Measurements from ENCODE around the gene SP7. TPM values are rescaled to one million over a fixed set of nuclear protein-coding genes. Genes with fewer than 3 reads are reported as not detected.

The SP7 gene
- total and polyA plus RNA-seq, 9 of the 15 experiments (the other 6 are each of a cell fraction or from before 2014, with no cell fraction given), result 0.04 TPM; not detected in 8

DNA sequence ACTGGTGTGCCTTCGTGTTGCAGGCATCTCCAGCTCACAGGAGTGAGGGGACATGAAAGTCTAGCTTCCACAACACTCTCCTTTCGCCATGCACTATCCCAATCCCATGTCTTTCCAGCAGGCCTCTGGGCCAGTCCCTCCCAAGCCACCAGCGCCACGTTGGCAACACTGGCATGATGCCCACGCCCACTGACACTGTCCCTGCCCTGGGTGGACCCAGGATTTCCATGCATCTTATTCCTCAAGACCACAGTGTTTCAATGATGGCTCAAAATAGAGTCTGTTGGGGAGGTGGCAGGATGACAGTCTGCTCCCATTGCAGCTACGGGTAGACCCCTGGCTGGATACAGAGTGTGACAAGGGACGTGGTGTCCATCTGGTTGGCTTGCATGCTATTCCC is 2.3 kb downstream of the SP7 start:
- no peak overlapping the region for H3K4me3 ChIP-seq
- ATAC-seq (no peak), DNase-seq (ENCODE audit: extremely low read depth in 1 of 4, low spot score in 3 of 4) (no peak), FAIRE-seq (no peak)
- no peaks in the 10 kb centered on the region for H3K79me2 ChIP-seq (ENCODE audit: control insufficient read depth, insufficient read depth, low read length)
- H4K20me1 ChIP-seq (replicated peaks; ENCODE audit: control insufficient read depth, insufficient read depth, low read length), result no peaks in the 10 kb centered on the region
- in situ Hi-C loops (cut with MboI), result no loop called here
- ChIA-PET CTCF (ENCODE audit: low intra/inter-chr PET ratio) (no interaction called here), POLR2A (interaction anchor here (1.1 to 2.0 kb wide), 3 partner anchors 10 to 167 kb away, joined by 5 to 12 read pairs (median 5); partner anchors contain the start of gene TARBP2)
- no TSS peak for BruUV-seq (replicated peaks)
- TF ChIP-seq SRSF1 (IDR thresholded peaks at IDR 0.05; ENCODE audit: low read depth, low read length), result no peak
- TF ChIP-seq NR4A1 (CRISPR knock-in tag; IDR thresholded peaks at IDR 0.05), result no peak
- no peak for TF ChIP-seq NR4A1 (tag; IDR thresholded peaks at IDR 0.05)
- TF ChIP-seq, protein P1, sequence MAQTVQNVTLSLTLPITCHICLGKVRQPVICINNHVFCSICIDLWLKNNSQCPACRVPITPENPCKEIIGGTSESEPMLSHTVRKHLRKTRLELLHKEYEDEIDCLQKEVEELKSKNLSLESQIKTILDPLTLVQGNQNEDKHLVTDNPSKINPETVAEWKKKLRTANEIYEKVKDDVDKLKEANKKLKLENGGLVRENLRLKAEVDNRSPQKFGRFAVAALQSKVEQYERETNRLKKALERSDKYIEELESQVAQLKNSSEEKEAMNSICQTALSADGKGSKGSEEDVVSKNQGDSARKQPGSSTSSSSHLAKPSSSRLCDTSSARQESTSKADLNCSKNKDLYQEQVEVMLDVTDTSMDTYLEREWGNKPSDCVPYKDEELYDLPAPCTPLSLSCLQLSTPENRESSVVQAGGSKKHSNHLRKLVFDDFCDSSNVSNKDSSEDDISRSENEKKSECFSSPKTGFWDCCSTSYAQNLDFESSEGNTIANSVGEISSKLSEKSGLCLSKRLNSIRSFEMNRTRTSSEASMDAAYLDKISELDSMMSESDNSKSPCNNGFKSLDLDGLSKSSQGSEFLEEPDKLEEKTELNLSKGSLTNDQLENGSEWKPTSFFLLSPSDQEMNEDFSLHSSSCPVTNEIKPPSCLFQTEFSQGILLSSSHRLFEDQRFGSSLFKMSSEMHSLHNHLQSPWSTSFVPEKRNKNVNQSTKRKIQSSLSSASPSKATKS (CRISPR knock-in tag; IDR thresholded peaks at IDR 0.05), result no peak
- no peak for TF ChIP-seq ZNF551 (CRISPR knock-in tag; IDR thresholded peaks at IDR 0.05)
- TF ChIP-seq ATF7 (IDR thresholded peaks at IDR 0.05), result no peak
- no peak for TF ChIP-seq ZNF561 (CRISPR knock-in tag; conservative IDR thresholded peaks at IDR 0.05)
- no peak for TF ChIP-seq RBFOX2 (IDR thresholded peaks at IDR 0.05; ENCODE audit: low read depth, low read length)
- TF ChIP-seq RBM39 (optimal IDR thresholded peaks at IDR 0.05; ENCODE audit: low read depth, low read length), result no peak
- TF ChIP-seq SETDB1 (IDR thresholded peaks at IDR 0.05; ENCODE audit: low read length), result no peak
- TF ChIP-seq CREB1 (IDR thresholded peaks at IDR 0.05), result no peak
- TF ChIP-seq CREB1 (CRISPR knock-in tag; IDR thresholded peaks at IDR 0.05), result no peak
- no peak for TF ChIP-seq ZFPM2 (CRISPR knock-in tag; IDR thresholded peaks at IDR 0.05)
- TF ChIP-seq CCAR2 (IDR thresholded peaks at IDR 0.05; ENCODE audit: low read depth, low read length), result no peak
- TF ChIP-seq CXXC5 (CRISPR knock-in tag; IDR thresholded peaks at IDR 0.05), result no peak
- TF ChIP-seq ZNF12 (CRISPR knock-in tag; IDR thresholded peaks at IDR 0.05), result no peak
- TF ChIP-seq ZNF75A (CRISPR knock-in tag; IDR thresholded peaks at IDR 0.05), result no peak
- no peak for TF ChIP-seq JUNB (CRISPR knock-in tag; conservative IDR thresholded peaks at IDR 0.05)
- no peak for TF ChIP-seq PHB (CRISPR knock-in tag; IDR thresholded peaks at IDR 0.05)
- H3K9ac ChIP-seq (ENCODE audit: insufficient read depth in 1 of 2, low read depth in 2 of 2, low read length in 2 of 2), result peak overlapping the region in 1 of 2 experiments; percentile 72; a peak in 1 of 4 replicates
- H3K4me2 ChIP-seq (ENCODE audit: insufficient read depth, low read length), result no peak overlapping the region
- intact Hi-C loops (cut with micrococcal nuclease), result no loop called here
- WGBS (ENCODE audit: insufficient coverage, low coverage, missing lambda C conversion rate), result 38% methylated on average over 7 of the region's 7 CpGs
- no peaks in the 10 kb centered on the region for H3K9me1 ChIP-seq (ENCODE audit: control insufficient read depth, insufficient read depth, low read length)
- no peaks in the 10 kb centered on the region for H3K27me3 ChIP-seq (ENCODE audit: control insufficient read depth in 2 of 2, insufficient read depth in 2 of 2, low read length in 2 of 2)
- H3K4me1 ChIP-seq (replicated peaks in 1 of 2; ENCODE audit: control insufficient read depth in 2 of 2, insufficient read depth in 2 of 2, low read length in 2 of 2), result peaks cover 15 to 29% of the 10 kb centered on the region in 2 experiments
- H3K27ac ChIP-seq (ENCODE audit: extremely low read depth, low read depth, low read length), result no peak overlapping the region
- no peaks in the 10 kb centered on the region for H3K36me3 ChIP-seq (ENCODE audit: control insufficient read depth, insufficient read depth, low read length)
- no peak overlapping the region for H2AFZ ChIP-seq (ENCODE audit: low read depth, low read length)
- no peaks in the 10 kb centered on the region for H3K9me3 ChIP-seq (replicated peaks; ENCODE audit: control insufficient read depth, insufficient read depth, low read depth, low read length)

Data from K562 (cell line).